CD4-positive, alpha-beta T cell treated with Interleukin-4 for 1 hour (primary cell): ENCODE data around the gene CUBN.

Experiments
- DNase-seq, 2 donors: peaks; one replicate each; pipeline ENCODE4 v3.0.0-alpha.2; 2020 to 2022

The CUBN gene

GRCh38 chr10:16905320-16905719 is 224.3 kb downstream of the CUBN start:
- no peak for DNase-seq

GRCh38 chr10:16904639-16905061 is 225.0 kb downstream of the CUBN start:
- no peak for DNase-seq

GRCh38 chr10:16904049-16904448 is 225.6 kb downstream of the CUBN start:
- no peak for DNase-seq

GRCh38 chr10:16902606-16903005 is 227.0 kb downstream of the CUBN start:
- DNase-seq, result no peak

GRCh38 chr10:16901106-16901505 is 228.5 kb downstream of the CUBN start:
- no peak for DNase-seq

GRCh38 chr10:16896993-16897392 is 232.6 kb downstream of the CUBN start:
- DNase-seq, result no peak

GRCh38 chr10:16894821-16895220 is 234.8 kb downstream of the CUBN start:
- DNase-seq, result no peak

- no peak for DNase-seq
Observed at GRCh38 chr10:16893664-16894063, 235.9 kb downstream of the CUBN start.

- peak; percentile 56 to 61 for DNase-seq
Observed at GRCh38 chr10:16891375-16892313, 238.0 kb downstream of the CUBN start.

GRCh38 chr10:16890691-16891090 is 238.9 kb downstream of the CUBN start:
- no peak for DNase-seq

- no peak for DNase-seq
Observed at GRCh38 chr10:16887565-16887964, 242.0 kb downstream of the CUBN start.

GRCh38 chr10:16886031-16886430 is 243.6 kb downstream of the CUBN start:
- DNase-seq, result no peak

- peak in 1 of 2 donors; percentile 3 for DNase-seq
Observed at GRCh38 chr10:16884497-16884896, 245.1 kb downstream of the CUBN start.

GRCh38 chr10:16883084-16883483 is 246.5 kb downstream of the CUBN start:
- DNase-seq, result no peak

GRCh38 chr10:16870331-16870730 is 259.3 kb downstream of the CUBN start:
- no peak for DNase-seq

- no peak for DNase-seq
Observed at GRCh38 chr10:16867990-16868389, 261.6 kb downstream of the CUBN start.

GRCh38 chr10:16867556-16867955 is 262.1 kb downstream of the CUBN start:
- no peak for DNase-seq

GRCh38 chr10:16866541-16867275 is 262.9 kb downstream of the CUBN start:
- DNase-seq, result no peak

- DNase-seq, result no peak
Observed at GRCh38 chr10:16865766-16866165, 263.8 kb downstream of the CUBN start.

- no peak for DNase-seq
Observed at GRCh38 chr10:16863766-16864165, 265.8 kb downstream of the CUBN start.

GRCh38 chr10:16857419-16857818 is 272.2 kb downstream of the CUBN start:
- DNase-seq, result no peak

- DNase-seq, result no peak
Observed at GRCh38 chr10:16856567-16856966, 273.0 kb downstream of the CUBN start.

- no peak for DNase-seq
Observed at GRCh38 chr10:16856092-16856491, 273.5 kb downstream of the CUBN start.

GRCh38 chr10:16854623-16855022 is 275.0 kb downstream of the CUBN start:
- no peak for DNase-seq
